SK-N-SH (cell line): ENCODE data around the gene CAPN11. TPM values are rescaled to one million over a fixed set of nuclear protein-coding genes. Genes with fewer than 3 reads are reported as not detected.

Experiments
- CTCF ChIA-PET: fragments of 300-600, 350-600 bp; formaldehyde crosslinking; extraction: SDS; loops from one replicate; lab custom pipeline; 2021; lab: Yijun Ruan, JAX
- POLR2A ChIA-PET: fragments of 350-600 bp; sonication (Branson Sonifier 250); formaldehyde crosslinking; extraction: SDS; loops from one replicate; lab custom pipeline; 2020; ENCODE audit warnings: antibody characterized with exemption, inconsistent platforms; lab: Yijun Ruan, JAX
- DNase-seq: peaks from one replicate; pipeline ENCODE4 v3.0.0; 2012
- H2AFZ ChIP-seq: fragments of 200-600 bp; sonication (generic); 2 replicates; pipeline ENCODE4 v1.8.1; 2016; ENCODE audit warnings: antibody characterized with exemption, mild to moderate bottlenecking, low read depth
- H3F3A ChIP-seq: fragments of 200-600 bp; sonication (generic); replicated peaks from 2 replicates; pipeline ENCODE3; 2016; ENCODE audit warnings: antibody characterized with exemption, mild to moderate bottlenecking; ENCODE audit not compliant: insufficient read depth
- H3K27ac ChIP-seq, 2 experiments: fragments of 200-500 bp in 1 of 2; fragments of 200-600 bp in 1 of 2; sonication (Bioruptor generic) in 1 of 2; sonication (generic), shearing (Covaris generic) in 1 of 2; 2 replicates each; pipeline versions ENCODE4 v1.5.1 to v1.6.1; 2014 to 2016; ENCODE audit warnings: low read depth in 2 of 2, inconsistent platforms in 1 of 2, low read length in 1 of 2, mild to moderate bottlenecking in 1 of 2, mixed read lengths in 1 of 2
- H3K27me3 ChIP-seq: fragments of 200-600 bp; sonication (generic), shearing (Covaris generic); 2 replicates; pipeline ENCODE4 v1.6.1; 2016; ENCODE audit warnings: mixed run types; ENCODE audit not compliant: insufficient read depth
- H3K36me3 ChIP-seq, 2 experiments: fragments of 200-500 bp in 1 of 2; fragments of 200-600 bp in 1 of 2; sonication (Bioruptor generic) in 1 of 2; sonication (generic) in 1 of 2; replicated peaks in 1 of 2; 2 replicates each; pipeline versions ENCODE3 to v1.5.1; 2014 to 2016; ENCODE audit warnings: low read length in 1 of 2, mild to moderate bottlenecking in 1 of 2; ENCODE audit not compliant: insufficient read depth in 2 of 2, control insufficient read depth in 1 of 2
- H3K4me1 ChIP-seq, 2 experiments: fragments of 200-500 bp in 1 of 2; fragments of 200-600 bp in 1 of 2; sonication (Bioruptor generic) in 1 of 2; sonication (generic), shearing (Covaris generic) in 1 of 2; 2 replicates each; pipeline versions ENCODE4 v1.5.1 to v1.6.1; 2014 to 2016; ENCODE audit warnings: low read depth in 1 of 2, low read length in 1 of 2, mixed run types in 1 of 2; ENCODE audit not compliant: insufficient read depth in 2 of 2, control insufficient read depth in 1 of 2
- H3K4me2 ChIP-seq: fragments of 200-600 bp; sonication (generic), shearing (Covaris generic); 2 replicates; pipeline ENCODE4 v1.6.1; 2017; ENCODE audit warnings: mixed run types
- H3K4me3 ChIP-seq, 2 experiments: fragments of 200-500 bp in 1 of 2; fragments of 200-600 bp in 1 of 2; sonication (Bioruptor generic) in 1 of 2; sonication (generic), shearing (Covaris generic) in 1 of 2; 2 replicates each; pipeline versions ENCODE4 v1.5.1 to v1.8.1; 2014 to 2016; ENCODE audit warnings: low read depth in 2 of 2, inconsistent platforms in 1 of 2, low read length in 1 of 2, mild to moderate bottlenecking in 1 of 2, mixed read lengths in 1 of 2, moderate library complexity in 1 of 2
- H3K79me2 ChIP-seq: fragments of 200-600 bp; sonication (generic); 2 replicates; pipeline ENCODE4 v1.8.1; 2017; ENCODE audit warnings: mild to moderate bottlenecking; ENCODE audit not compliant: insufficient read depth
- H3K9ac ChIP-seq: fragments of 200-600 bp; sonication (generic); 2 replicates; pipeline ENCODE4 v1.6.1; 2017; ENCODE audit warnings: mixed run types
- H3K9me2 ChIP-seq: fragments of 200-600 bp; sonication (generic); 2 replicates; pipeline ENCODE4 v1.6.1; 2017; ENCODE audit warnings: mixed run types
- H3K9me3 ChIP-seq: fragments of 200-600 bp; sonication (generic); 2 replicates; pipeline ENCODE4 v1.6.1; 2017; ENCODE audit warnings: mixed run types, mild to moderate bottlenecking, moderate library complexity
- H4K20me1 ChIP-seq: fragments of 200-600 bp; sonication (generic); 2 replicates; pipeline ENCODE4 v1.6.1; 2017; ENCODE audit warnings: mild to moderate bottlenecking, mixed run types; ENCODE audit not compliant: insufficient read depth
- ELF1 ChIP-seq: IDR thresholded peaks from 2 replicates; pipeline ENCODE4 v1.4.0; 2012
- FOXJ3 ChIP-seq: sonication (generic); formaldehyde crosslinking; IDR thresholded peaks from 2 replicates; pipeline ENCODE4 v1.5.1; 2020; ENCODE audit warnings: mild to moderate bottlenecking, missing genetic modification reagents
- FOXM1 ChIP-seq: IDR thresholded peaks from 2 replicates; pipeline ENCODE4 v1.4.0; 2012; ENCODE audit warnings: low read depth, mild to moderate bottlenecking
- JUND ChIP-seq: IDR thresholded peaks from 2 replicates; pipeline ENCODE4 v1.4.0; 2012
- NFIC ChIP-seq: IDR thresholded peaks from 2 replicates; pipeline ENCODE4 v1.4.0; 2012; ENCODE audit warnings: borderline replicate concordance
- NRF1 ChIP-seq: IDR thresholded peaks from 2 replicates; pipeline ENCODE4 v1.6.1; 2012; ENCODE audit warnings: low read depth, mild to moderate bottlenecking, low read length
- RFX5 ChIP-seq: IDR thresholded peaks from 2 replicates; pipeline ENCODE4 v1.6.1; 2012; ENCODE audit warnings: mild to moderate bottlenecking, improper control_type of control experiment, low read length
- SMC3 ChIP-seq: IDR thresholded peaks from 2 replicates; pipeline ENCODE4 v1.6.1; 2012; ENCODE audit warnings: low read depth, low read length, improper control_type of control experiment
- TAF1 ChIP-seq: IDR thresholded peaks from 2 replicates; pipeline ENCODE4 v1.6.1; 2012; ENCODE audit warnings: low read depth, mild to moderate bottlenecking, low read length, moderate library complexity, borderline replicate concordance
- TCF12 ChIP-seq: IDR thresholded peaks from 2 replicates; pipeline ENCODE4 v1.4.0; 2012
- TEAD4 ChIP-seq: IDR thresholded peaks from 2 replicates; pipeline ENCODE4 v1.4.0; 2012; ENCODE audit warnings: mild to moderate bottlenecking, borderline replicate concordance; ENCODE audit not compliant: insufficient read depth
- YY1 ChIP-seq: IDR thresholded peaks from 2 replicates; pipeline ENCODE4 v1.4.0; 2012; ENCODE audit warnings: low read depth, mild to moderate bottlenecking
- WGBS: methylation state at CpG from one replicate; pipeline ENCODE4 v1.1.6; 2017; ENCODE audit warnings: low lambda C conversion rate; 5-methylcytosine and 5-hydroxymethylcytosine counted together
- polyA plus RNA-seq, 3 experiments: library from polyadenylated mRNA; depleted of rRNA; stranded (reverse); fragments of >200 nt; gene quantifications; 2 replicates each; pipeline ENCODE4 v1.2.3, GENCODE V29; 2012
- TF ChIP-seq, protein P1 (sequence below): IDR thresholded peaks from 2 replicates; pipeline ENCODE4 v1.6.1; 2012; ENCODE audit warnings: mild to moderate bottlenecking, low read depth, low read length, moderate library complexity
- TF ChIP-seq, protein P2 (sequence below): IDR thresholded peaks from 2 replicates; pipeline ENCODE4 v1.4.0; 2012; ENCODE audit warnings: low read depth, borderline replicate concordance
- TF ChIP-seq, protein P3 (sequence below): fragments of 150-350 bp; IDR thresholded peaks from 2 replicates; pipeline ENCODE4 v1.6.1; 2016; ENCODE audit warnings: mild to moderate bottlenecking, low read depth, low read length

CAPN11 gene
- polyA plus RNA-seq, 1 of the 3 experiments (the other 2 are of a cell fraction) = not detected

DNA sequence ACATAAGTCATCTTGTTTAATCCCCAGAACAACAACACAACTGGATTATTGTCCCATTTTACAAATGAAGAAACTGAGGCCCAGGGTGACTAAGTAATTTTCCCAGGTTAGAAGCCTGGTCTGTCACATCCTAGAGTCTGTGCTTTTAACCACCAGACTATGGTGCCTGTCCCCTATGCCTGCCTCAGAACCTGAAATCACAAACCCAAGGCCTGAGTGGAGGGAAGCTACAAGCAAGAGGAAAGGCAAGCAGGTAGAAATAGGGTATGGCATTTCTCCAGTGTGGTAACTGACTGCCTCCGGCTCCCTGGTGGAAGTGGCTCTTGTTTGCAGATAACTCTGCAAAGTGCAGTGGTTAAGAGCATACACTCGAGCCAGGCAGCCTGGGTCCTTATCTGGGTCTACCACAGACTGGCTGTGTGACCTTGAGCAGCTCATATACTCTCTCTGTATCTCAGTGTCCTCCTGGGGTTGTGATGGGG lies 28.7 kb upstream of the CAPN11 start (continued):
- TF ChIP-seq, protein P1, sequence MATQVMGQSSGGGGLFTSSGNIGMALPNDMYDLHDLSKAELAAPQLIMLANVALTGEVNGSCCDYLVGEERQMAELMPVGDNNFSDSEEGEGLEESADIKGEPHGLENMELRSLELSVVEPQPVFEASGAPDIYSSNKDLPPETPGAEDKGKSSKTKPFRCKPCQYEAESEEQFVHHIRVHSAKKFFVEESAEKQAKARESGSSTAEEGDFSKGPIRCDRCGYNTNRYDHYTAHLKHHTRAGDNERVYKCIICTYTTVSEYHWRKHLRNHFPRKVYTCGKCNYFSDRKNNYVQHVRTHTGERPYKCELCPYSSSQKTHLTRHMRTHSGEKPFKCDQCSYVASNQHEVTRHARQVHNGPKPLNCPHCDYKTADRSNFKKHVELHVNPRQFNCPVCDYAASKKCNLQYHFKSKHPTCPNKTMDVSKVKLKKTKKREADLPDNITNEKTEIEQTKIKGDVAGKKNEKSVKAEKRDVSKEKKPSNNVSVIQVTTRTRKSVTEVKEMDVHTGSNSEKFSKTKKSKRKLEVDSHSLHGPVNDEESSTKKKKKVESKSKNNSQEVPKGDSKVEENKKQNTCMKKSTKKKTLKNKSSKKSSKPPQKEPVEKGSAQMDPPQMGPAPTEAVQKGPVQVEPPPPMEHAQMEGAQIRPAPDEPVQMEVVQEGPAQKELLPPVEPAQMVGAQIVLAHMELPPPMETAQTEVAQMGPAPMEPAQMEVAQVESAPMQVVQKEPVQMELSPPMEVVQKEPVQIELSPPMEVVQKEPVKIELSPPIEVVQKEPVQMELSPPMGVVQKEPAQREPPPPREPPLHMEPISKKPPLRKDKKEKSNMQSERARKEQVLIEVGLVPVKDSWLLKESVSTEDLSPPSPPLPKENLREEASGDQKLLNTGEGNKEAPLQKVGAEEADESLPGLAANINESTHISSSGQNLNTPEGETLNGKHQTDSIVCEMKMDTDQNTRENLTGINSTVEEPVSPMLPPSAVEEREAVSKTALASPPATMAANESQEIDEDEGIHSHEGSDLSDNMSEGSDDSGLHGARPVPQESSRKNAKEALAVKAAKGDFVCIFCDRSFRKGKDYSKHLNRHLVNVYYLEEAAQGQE = no peak

DNA sequence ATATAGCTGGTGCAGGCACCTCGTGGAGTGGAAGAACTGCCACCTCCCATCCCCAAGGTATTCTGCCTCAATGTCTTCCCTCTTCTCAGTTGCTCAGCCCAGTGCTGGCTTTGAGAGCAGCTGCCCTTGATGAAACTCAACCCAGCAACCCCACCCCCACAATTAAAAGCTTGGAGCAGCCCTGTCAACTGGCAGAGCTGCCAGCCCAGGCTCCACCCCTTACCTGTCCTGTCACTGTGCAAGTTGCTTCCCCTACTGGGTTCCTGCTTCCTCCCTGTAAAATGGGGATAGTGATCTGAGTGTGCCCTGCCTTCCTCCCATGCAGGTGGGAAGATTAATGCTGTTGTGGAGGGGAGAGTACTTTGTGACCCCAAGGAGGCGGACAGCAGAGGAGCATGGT lies 26.7 kb upstream of the CAPN11 start:
- Histone ChIP-seq H3K27ac (no peak overlapping the region), H3K4me1 (peaks cover 4 to 17% of the 10 kb centered on the region in 2 experiments; a peak in 1 of 4 replicates), H3K4me2 (no peak overlapping the region), H3K9me3 (no peaks in the 10 kb centered on the region), H3F3A (peaks cover 3% of the 10 kb centered on the region), H3K27me3 (no peaks in the 10 kb centered on the region), H3K79me2 (peaks cover 43% of the 10 kb centered on the region), H3K9ac (no peak overlapping the region), H4K20me1 (peaks cover 5% of the 10 kb centered on the region; the same call in 1 of the 2 replicates), H3K36me3 (peaks cover 0 to 16% of the 10 kb centered on the region in 2 experiments), H3K9me2 (no peaks in the 10 kb centered on the region), H3K4me3 (no peak overlapping the region), H2AFZ (no peak overlapping the region)
- WGBS = 77% methylated on average over 2 of the region's 2 CpGs
- ChIA-PET CTCF (interaction anchor here (0.9 to 3.9 kb wide), 8 partner anchors 8 to 524 kb away, joined by 3 to 18 read pairs (median 4); no protein-coding TSS in a partner anchor), POLR2A (interaction anchor here (0.7 kb wide), 1 partner anchor 463 kb away, joined by 4 read pairs; no protein-coding TSS in a partner anchor)
- DNase-seq = no peak
- TF ChIP-seq RFX5 (no peak), YY1 (no peak)

DNA sequence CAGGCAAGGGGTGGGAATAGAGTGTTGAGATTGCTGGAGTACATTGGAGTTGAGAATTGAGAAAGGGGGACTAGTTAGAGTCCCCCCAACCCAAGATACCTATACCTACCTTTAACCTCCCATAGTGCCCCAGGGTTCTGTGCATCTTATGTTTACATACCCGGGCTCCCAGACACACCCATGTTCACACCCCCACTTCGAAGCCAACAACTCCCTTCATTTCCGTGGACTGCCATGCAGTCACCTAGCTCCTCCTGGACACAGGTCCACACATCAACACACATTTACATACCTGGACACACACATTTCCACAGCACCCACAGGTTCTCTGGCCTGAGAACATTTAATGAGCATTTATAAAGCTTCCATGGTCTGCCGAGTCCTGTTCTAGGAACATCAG lies 26.1 kb upstream of the CAPN11 start:
- no peak for DNase-seq
- H3K9me2 ChIP-seq = no peaks in the 10 kb centered on the region
- peaks cover 41% of the 10 kb centered on the region for H3K79me2 ChIP-seq
- H3F3A ChIP-seq = peaks cover 3% of the 10 kb centered on the region
- H3K9ac ChIP-seq = no peak overlapping the region
- H3K4me2 ChIP-seq = no peak overlapping the region
- H3K27me3 ChIP-seq = no peaks in the 10 kb centered on the region
- H3K4me3 ChIP-seq = no peak overlapping the region
- H2AFZ ChIP-seq = no peak overlapping the region
- CTCF ChIA-PET = interaction anchor here (0.8 to 3.9 kb wide), 9 partner anchors 18 to 524 kb away, joined by 3 to 18 read pairs (median 4); no protein-coding TSS in a partner anchor
- WGBS = 86% methylated on average over 4 of the region's 4 CpGs
- H3K4me1 ChIP-seq = peaks cover 4 to 17% of the 10 kb centered on the region in 2 experiments; a peak in 1 of 4 replicates
- H3K27ac ChIP-seq = no peak overlapping the region
- peaks cover 0 to 16% of the 10 kb centered on the region in 2 experiments for H3K36me3 ChIP-seq
- no peaks in the 10 kb centered on the region for H3K9me3 ChIP-seq
- peaks cover 5% of the 10 kb centered on the region; the same call in 1 of the 2 replicates for H4K20me1 ChIP-seq
- POLR2A ChIA-PET = no interaction called here
- TF ChIP-seq TCF12 = no peak
- TF ChIP-seq FOXM1 = no peak
- TF ChIP-seq NFIC = no peak
- TF ChIP-seq FOXJ3 (CRISPR knock-in tag) = no peak
- TF ChIP-seq, protein P2, sequence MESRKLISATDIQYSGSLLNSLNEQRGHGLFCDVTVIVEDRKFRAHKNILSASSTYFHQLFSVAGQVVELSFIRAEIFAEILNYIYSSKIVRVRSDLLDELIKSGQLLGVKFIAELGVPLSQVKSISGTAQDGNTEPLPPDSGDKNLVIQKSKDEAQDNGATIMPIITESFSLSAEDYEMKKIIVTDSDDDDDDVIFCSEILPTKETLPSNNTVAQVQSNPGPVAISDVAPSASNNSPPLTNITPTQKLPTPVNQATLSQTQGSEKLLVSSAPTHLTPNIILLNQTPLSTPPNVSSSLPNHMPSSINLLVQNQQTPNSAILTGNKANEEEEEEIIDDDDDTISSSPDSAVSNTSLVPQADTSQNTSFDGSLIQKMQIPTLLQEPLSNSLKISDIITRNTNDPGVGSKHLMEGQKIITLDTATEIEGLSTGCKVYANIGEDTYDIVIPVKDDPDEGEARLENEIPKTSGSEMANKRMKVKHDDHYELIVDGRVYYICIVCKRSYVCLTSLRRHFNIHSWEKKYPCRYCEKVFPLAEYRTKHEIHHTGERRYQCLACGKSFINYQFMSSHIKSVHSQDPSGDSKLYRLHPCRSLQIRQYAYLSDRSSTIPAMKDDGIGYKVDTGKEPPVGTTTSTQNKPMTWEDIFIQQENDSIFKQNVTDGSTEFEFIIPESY = no peak
- TF ChIP-seq SMC3 = no peak
- TF ChIP-seq, protein P1 = no peak
- TF ChIP-seq TEAD4 = no peak
- TF ChIP-seq JUND = no peak
- TF ChIP-seq TAF1 = no peak
- TF ChIP-seq ELF1 = no peak
- TF ChIP-seq, protein P3, sequence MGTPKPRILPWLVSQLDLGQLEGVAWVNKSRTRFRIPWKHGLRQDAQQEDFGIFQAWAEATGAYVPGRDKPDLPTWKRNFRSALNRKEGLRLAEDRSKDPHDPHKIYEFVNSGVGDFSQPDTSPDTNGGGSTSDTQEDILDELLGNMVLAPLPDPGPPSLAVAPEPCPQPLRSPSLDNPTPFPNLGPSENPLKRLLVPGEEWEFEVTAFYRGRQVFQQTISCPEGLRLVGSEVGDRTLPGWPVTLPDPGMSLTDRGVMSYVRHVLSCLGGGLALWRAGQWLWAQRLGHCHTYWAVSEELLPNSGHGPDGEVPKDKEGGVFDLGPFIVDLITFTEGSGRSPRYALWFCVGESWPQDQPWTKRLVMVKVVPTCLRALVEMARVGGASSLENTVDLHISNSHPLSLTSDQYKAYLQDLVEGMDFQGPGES = no peak
- no peak for TF ChIP-seq NRF1
